DND-41 (cell line): ENCODE results near the gene TMPRSS3.

Experiments used
- EZH2 ChIP-seq: IDR thresholded peaks from 3 replicates; pipeline ENCODE4 v1.6.1; 2012; ENCODE audit warnings: borderline replicate concordance, low read depth, mild to moderate bottlenecking, moderate library complexity, low read length, inconsistent platforms; ENCODE audit not compliant: severe bottlenecking
- TF ChIP-seq, protein P1 (sequence below): IDR thresholded peaks from 2 replicates; pipeline ENCODE4 v1.5.1; 2012; ENCODE audit warnings: borderline replicate concordance, low read length, moderate library complexity, mild to moderate bottlenecking; ENCODE audit not compliant: poor library complexity, severe bottlenecking; ENCODE audit errors: extremely low read depth

DNA sequence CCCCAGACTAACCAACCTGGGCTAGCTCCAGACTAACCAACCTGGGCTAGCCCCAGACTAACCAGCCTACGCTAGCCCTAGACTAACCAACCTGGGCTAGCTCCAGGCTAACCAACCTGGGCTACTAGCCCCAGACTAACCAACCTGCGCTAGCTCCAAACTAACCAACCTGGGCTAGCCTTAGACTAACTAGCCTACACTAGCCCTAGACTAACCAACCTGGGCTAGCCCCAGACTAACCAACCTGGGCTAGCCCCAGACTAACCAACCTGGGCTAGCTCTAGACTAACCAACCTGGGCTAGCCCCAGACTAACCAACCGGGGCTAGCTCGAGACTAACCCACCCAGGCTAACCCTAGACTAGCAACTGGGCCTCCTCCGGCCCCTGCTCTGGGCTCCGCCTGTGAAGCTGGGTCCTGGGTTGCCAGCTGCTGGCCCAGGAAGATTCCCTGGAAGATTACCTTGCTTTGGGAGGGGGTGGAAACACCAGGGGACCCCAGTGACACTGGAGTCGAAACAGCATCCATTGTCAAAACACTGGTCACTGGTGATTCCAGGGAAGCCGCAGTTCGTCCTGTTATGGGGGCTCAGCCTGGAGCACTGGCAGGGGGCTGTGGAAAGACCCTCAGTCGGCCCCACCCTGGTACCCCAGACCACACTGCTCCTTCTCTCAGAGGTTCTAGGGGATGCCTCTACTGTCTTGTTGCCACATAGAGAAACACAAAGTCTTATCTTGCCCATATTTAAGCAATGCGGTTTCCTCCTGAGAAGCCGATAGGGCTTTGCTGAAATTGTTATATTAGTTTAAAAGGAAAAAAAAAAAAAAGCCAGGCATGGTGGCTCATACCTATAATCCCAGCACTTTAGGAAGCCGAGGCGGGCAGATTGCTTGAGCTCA, 46.2 kb downstream of the TMPRSS3 start:
- TF ChIP-seq, protein P1, sequence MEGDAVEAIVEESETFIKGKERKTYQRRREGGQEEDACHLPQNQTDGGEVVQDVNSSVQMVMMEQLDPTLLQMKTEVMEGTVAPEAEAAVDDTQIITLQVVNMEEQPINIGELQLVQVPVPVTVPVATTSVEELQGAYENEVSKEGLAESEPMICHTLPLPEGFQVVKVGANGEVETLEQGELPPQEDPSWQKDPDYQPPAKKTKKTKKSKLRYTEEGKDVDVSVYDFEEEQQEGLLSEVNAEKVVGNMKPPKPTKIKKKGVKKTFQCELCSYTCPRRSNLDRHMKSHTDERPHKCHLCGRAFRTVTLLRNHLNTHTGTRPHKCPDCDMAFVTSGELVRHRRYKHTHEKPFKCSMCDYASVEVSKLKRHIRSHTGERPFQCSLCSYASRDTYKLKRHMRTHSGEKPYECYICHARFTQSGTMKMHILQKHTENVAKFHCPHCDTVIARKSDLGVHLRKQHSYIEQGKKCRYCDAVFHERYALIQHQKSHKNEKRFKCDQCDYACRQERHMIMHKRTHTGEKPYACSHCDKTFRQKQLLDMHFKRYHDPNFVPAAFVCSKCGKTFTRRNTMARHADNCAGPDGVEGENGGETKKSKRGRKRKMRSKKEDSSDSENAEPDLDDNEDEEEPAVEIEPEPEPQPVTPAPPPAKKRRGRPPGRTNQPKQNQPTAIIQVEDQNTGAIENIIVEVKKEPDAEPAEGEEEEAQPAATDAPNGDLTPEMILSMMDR = no peak
- TF ChIP-seq EZH2 = no peak
